ENCODE results near the gene PDP2. TPM values are rescaled to one million over a fixed set of nuclear protein-coding genes. Genes with fewer than 3 reads are reported as not detected.
"Not testable (repeated sequence)": the region's sequence is repeated elsewhere in the genome, so short reads cannot be mapped to it uniquely, and the experiment has no call there.

The PDP2 gene
- total RNA-seq, 2 experiments from 2014 or later: 24.2 to 26.9 TPM

DNA sequence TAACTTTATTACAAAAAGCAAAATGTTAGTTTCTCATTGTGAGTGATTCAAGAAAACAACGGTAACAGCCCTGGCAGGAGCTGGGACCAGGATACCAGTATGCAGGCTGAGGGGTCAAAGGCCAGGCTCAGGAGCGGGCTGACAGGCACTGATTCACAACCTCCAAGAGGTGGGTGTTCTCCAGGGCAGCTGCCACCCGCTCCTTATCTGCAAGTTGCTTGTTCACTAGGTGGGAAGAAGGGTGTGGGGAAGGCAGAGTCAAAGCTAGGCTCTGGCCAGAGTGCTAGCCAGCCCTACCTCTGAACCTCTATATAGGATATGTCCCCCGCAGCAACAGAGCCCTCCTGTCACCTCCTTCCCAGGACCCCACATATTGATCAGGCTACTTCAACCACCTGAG is 51.8 kb downstream of the PDP2 start:
- POLR2A ChIA-PET: interaction anchor here (1.7 to 2.2 kb wide), 2 partner anchors 38 to 51 kb away, joined by 9 read pairs; no protein-coding TSS in a partner anchor
- Mint-ChIP-seq H3K27ac (peak overlapping the region; percentile 98), H3K36me3 (ENCODE audit: low read depth) (peaks cover 35% of the 10 kb centered on the region), H3K4me3 (peak overlapping the region; percentile 99), H3K9me3 (ENCODE audit: insufficient read depth) (no peaks in the 10 kb centered on the region), H3K4me1 (ENCODE audit: low read depth) (peaks cover 53% of the 10 kb centered on the region), H3K27me3 (ENCODE audit: low read depth) (no peaks in the 10 kb centered on the region)
- ATAC-seq (no peak), DNase-seq (no peak)
- CTCF ChIA-PET: interaction anchor here (0.7 to 3.8 kb wide), 3 partner anchors 37 to 101 kb away, joined by 3 to 20 read pairs (median 7); partner anchors contain the start of gene NAE1

GRCh38 chr16:66933776-66934137 is 53.4 kb downstream of the PDP2 start:
- peaks cover 40% of the 10 kb centered on the region for H3K36me3 Mint-ChIP-seq (ENCODE audit: low read depth)
- H3K4me3 Mint-ChIP-seq: peak overlapping the region; percentile 99
- no peaks in the 10 kb centered on the region for H3K27me3 Mint-ChIP-seq (ENCODE audit: low read depth)
- H3K4me1 Mint-ChIP-seq (ENCODE audit: low read depth): peaks cover 49% of the 10 kb centered on the region
- peak overlapping the region; percentile 98 for H3K27ac Mint-ChIP-seq
- peak; percentile 40 for ATAC-seq
- DNase-seq: no peak
- ChIA-PET POLR2A (interaction anchor here (0.8 to 2.2 kb wide), 5 partner anchors 11 to 52 kb away, joined by 3 to 9 read pairs (median 8); no protein-coding TSS in a partner anchor), CTCF (interaction anchor here (1.2 to 3.8 kb wide), 4 partner anchors 10 to 221 kb away, joined by 3 to 20 read pairs (median 4); no protein-coding TSS in a partner anchor)
- H3K9me3 Mint-ChIP-seq (ENCODE audit: insufficient read depth): no peaks in the 10 kb centered on the region

DNA sequence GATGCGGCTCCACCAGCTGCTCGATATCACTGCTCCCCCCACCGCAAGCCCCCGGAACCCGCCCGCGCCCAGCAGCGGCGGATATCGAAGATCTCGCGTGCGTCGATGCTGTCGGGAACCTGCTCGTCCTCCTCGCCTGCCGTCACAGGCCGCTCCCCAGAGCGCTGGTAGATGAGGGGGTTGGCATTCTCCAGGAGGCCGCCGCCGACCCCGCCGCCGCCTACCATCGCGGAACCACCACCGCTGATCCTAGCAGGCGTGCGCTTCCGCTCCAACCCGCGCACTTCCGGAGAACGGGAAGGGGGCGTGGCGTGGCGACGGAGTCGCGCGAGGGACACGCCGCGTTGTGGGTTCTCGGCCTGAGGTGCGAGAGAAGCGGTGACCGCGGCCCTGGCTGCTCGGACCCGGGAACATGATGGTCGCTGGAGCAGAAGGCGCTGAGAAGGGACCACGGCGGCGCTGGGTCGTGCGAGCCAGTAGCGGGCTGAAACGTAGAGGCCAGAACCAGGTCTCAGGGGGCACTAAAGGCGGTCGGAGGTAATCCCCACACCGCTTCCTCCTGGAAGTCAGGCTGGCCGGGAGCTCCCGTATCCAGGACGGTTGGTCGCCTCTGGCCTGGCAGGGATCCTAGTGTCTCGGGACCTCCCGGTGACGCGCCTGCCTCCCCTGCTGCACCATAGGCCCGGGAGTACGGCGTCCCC is 54.0 kb downstream of the PDP2 start, which contains the start of gene CIAO2B:
TSS of gene CIAO2B (minus strand) at position 265 of the 701 bp plus-strand sequence. CDS start at position 227, 38 bp downstream.
- ChIA-PET POLR2A (interaction anchor here (0.6 to 2.2 kb wide), 5 partner anchors 10 to 591 kb away, joined by 3 to 9 read pairs (median 8); no protein-coding TSS in a partner anchor), CTCF (interaction anchor here (1.2 to 1.8 kb wide), 3 partner anchors 9 to 221 kb away, joined by 3 to 5 read pairs (median 3); no protein-coding TSS in a partner anchor)
- Mint-ChIP-seq H3K4me3 (peak within 1 kb of the TSS; percentile 99), H3K27ac (peak within 1 kb of the TSS; percentile 98), H3K36me3 (ENCODE audit: low read depth) (peaks cover 40% of the 10 kb centered on the region), H3K9me3 (ENCODE audit: insufficient read depth) (no peaks in the 10 kb centered on the region), H3K27me3 (ENCODE audit: low read depth) (no peaks in the 10 kb centered on the region), H3K4me1 (ENCODE audit: low read depth) (peaks cover 49% of the 10 kb centered on the region)
- ATAC-seq: peak; percentile 87
- peak; percentile 90 for DNase-seq

DNA sequence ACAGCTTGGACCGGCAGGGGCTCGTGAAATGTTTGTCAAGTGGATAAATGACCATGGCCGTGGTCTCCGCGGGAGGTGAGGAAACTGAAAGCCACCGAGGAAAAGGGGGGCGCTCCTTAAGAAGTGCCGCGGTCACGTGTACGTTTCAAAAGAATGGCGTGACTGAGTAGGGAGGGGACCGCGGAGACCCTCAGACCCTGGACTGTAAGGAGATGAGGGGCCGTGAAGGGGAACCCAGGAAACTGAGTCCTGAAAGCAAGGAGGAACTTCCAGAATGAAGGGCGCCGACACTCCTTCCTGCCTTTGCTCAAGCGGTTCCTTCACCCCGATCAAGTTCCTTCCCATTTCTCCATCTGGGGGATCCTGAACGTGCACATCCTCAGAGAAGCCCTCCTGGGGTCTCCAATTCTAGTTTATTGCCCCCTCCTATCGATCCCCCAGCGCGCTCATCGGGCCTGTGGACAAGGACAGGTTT is 54.6 kb downstream of the PDP2 start:
- ChIA-PET POLR2A (interaction anchor here (0.6 to 1.6 kb wide), 2 partner anchors 9 to 591 kb away, joined by 3 to 8 read pairs; no protein-coding TSS in a partner anchor), CTCF (interaction anchor here (1.2 to 1.3 kb wide), 2 partner anchors 9 to 220 kb away, joined by 3 read pairs; no protein-coding TSS in a partner anchor)
- Mint-ChIP-seq H3K27ac (peak overlapping the region; percentile 98), H3K36me3 (ENCODE audit: low read depth) (peaks cover 40% of the 10 kb centered on the region), H3K4me3 (peak overlapping the region; percentile 99), H3K4me1 (ENCODE audit: low read depth) (peaks cover 49% of the 10 kb centered on the region)
- not testable (repeated sequence) for ATAC-seq; H3K27me3 Mint-ChIP-seq (ENCODE audit: low read depth); DNase-seq; H3K9me3 Mint-ChIP-seq (ENCODE audit: insufficient read depth)

DNA sequence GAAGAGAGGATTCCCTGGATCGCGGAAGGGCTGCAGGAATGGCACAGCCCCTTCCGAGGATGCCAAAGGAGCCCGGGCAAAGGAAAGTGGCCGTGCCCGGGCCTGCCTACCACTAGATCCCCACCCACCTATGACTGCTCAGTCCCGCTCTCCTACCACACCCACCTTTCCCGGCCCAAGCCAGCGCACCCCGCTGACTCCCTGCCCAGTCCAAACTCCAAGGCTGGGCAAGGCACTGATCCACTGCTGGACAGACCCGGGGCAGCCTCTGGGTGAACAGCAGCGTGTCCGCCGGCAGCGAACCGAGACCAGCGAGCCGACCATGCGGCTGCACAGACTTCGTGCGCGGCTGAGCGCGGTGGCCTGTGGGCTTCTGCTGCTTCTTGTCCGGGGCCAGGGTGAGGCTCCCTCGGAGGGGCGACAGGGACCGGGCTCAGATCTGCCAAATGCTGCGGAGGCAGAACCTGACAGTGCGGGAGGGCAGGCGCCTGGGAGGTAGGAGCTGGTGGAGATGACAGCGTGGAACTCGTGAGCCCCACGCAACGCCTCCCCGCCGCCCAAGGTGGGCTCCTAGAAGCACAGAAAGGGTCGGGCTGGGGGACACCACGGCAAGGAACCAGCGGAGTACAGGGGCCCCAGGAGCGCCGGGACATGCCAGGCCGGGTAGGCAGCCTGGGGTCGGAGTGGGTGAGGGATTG is 55.1 kb downstream of the PDP2 start, which contains the start of gene CES2:
TSS of gene CES2 (plus strand) at position 203 of the 698 bp plus-strand sequence. CDS start at position 323, 120 bp downstream.
- POLR2A ChIA-PET: no interaction called here
- DNase-seq (no peak), ATAC-seq (no peak)
- Mint-ChIP-seq H3K9me3 (ENCODE audit: insufficient read depth) (no peaks in the 10 kb centered on the region), H3K4me1 (ENCODE audit: low read depth) (peaks cover 49% of the 10 kb centered on the region), H3K27ac (peak within 1 kb of the TSS; percentile 98), H3K4me3 (peak within 1 kb of the TSS; percentile 99), H3K27me3 (ENCODE audit: low read depth) (no peaks in the 10 kb centered on the region), H3K36me3 (ENCODE audit: low read depth) (peaks cover 35% of the 10 kb centered on the region)
- CTCF ChIA-PET: interaction anchor here (0.6 to 1.3 kb wide), 2 partner anchors 8 to 220 kb away, joined by 3 read pairs; no protein-coding TSS in a partner anchor

- no peak for DNase-seq
- H3K27ac Mint-ChIP-seq: peak overlapping the region; percentile 53
- peaks cover 49% of the 10 kb centered on the region for H3K4me1 Mint-ChIP-seq (ENCODE audit: low read depth)
- no peak for ATAC-seq
- H3K9me3 Mint-ChIP-seq (ENCODE audit: insufficient read depth): no peaks in the 10 kb centered on the region
- ChIA-PET POLR2A (interaction anchor here (0.7 kb wide), 1 partner anchor 56 kb away, joined by 3 read pairs; the partner anchor contains the start of gene PDP2), CTCF (interaction anchor here (0.6 to 1.2 kb wide), 3 partner anchors 11 to 219 kb away, joined by 3 to 4 read pairs (median 3); no protein-coding TSS in a partner anchor)
- H3K4me3 Mint-ChIP-seq: peak overlapping the region; percentile 99
- peaks cover 40% of the 10 kb centered on the region for H3K36me3 Mint-ChIP-seq (ENCODE audit: low read depth)
- H3K27me3 Mint-ChIP-seq (ENCODE audit: low read depth): no peaks in the 10 kb centered on the region
These were observed 56.1 kb downstream of the PDP2 start for GRCh38 chr16:66936462-66936861.

DNA sequence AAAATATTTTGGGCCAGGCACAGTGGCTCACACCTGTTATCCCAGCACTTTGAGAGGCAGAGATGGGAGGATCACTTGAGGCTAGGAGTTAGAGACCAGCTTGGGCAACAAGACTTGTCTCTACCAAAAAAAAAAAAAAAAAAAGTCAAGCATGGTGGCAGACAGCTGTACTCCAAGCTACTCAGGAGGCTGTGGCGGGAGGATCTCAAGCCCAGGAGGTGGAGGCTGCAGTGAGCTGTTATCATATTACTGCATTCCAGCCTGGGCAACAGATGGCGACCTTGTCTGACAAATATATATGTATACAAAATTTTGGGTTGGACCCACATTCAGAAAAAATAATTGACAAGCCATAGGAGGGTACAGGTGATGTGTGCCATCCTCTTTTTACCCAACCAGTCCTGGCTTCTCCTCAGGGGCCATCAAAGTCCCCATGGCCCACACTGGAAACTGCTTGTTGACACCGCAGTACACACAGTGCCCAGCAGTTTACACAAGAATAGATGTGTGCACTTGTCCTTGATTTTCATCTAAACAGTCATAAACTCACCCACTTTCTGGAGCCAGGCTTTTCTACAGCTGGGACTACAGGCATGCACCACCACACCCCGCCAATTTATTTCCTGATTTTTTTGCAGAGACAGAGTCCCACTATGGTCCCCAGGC is 56.7 kb downstream of the PDP2 start:
- POLR2A ChIA-PET: interaction anchor here (0.7 to 0.8 kb wide), 2 partner anchors 34 to 57 kb away, joined by 3 read pairs; partner anchors contain the start of gene PDP2
- DNase-seq (no peak), ATAC-seq (no peak)
- Mint-ChIP-seq H3K9me3 (ENCODE audit: insufficient read depth) (no peaks in the 10 kb centered on the region), H3K27me3 (ENCODE audit: low read depth) (no peaks in the 10 kb centered on the region), H3K36me3 (ENCODE audit: low read depth) (peaks cover 43% of the 10 kb centered on the region), H3K4me3 (peak overlapping the region; percentile 26), H3K4me1 (ENCODE audit: low read depth) (peaks cover 48% of the 10 kb centered on the region), H3K27ac (peak overlapping the region; percentile 53)
- CTCF ChIA-PET: interaction anchor here (0.6 to 1.2 kb wide), 5 partner anchors 8 to 218 kb away, joined by 3 to 4 read pairs (median 3); no protein-coding TSS in a partner anchor

DNA sequence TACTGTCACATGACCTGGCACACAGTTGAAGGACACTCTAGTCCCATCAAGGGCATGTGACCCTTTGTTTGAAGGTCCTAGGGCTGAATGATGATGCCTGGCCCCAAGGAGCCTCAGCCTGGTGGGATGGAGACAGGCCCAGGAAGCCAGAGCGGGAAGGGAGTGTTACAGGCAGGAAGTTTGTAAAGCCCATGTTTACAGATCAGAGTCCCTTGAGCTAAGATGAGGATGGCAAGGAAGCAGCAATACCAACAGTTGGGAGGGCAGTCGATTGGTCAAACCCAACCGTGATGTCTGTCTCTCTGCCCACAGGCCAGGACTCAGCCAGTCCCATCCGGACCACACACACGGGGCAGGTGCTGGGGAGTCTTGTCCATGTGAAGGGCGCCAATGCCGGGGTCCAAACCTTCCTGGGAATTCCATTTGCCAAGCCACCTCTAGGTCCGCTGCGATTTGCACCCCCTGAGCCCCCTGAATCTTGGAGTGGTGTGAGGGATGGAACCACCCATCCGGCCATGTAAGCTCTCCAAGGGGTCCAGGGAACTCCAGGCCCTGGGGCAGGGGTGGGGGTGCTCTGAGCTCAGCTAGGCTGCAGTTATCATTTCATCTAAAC is 57.5 kb downstream of the PDP2 start:
- H3K36me3 Mint-ChIP-seq (ENCODE audit: low read depth): peaks cover 44% of the 10 kb centered on the region
- H3K27me3 Mint-ChIP-seq (ENCODE audit: low read depth): no peaks in the 10 kb centered on the region
- no peak for DNase-seq
- ChIA-PET CTCF (interaction anchor here (1.0 to 1.3 kb wide), 4 partner anchors 9 to 199 kb away, joined by 3 to 4 read pairs (median 3); no protein-coding TSS in a partner anchor), POLR2A (interaction anchor here (0.8 kb wide), 1 partner anchor 35 kb away, joined by 3 read pairs; no protein-coding TSS in a partner anchor)
- no peaks in the 10 kb centered on the region for H3K9me3 Mint-ChIP-seq (ENCODE audit: insufficient read depth)
- H3K4me3 Mint-ChIP-seq: no peak overlapping the region
- no peak for ATAC-seq
- peak overlapping the region; percentile 23 for H3K27ac Mint-ChIP-seq
- peaks cover 40% of the 10 kb centered on the region for H3K4me1 Mint-ChIP-seq (ENCODE audit: low read depth)

GRCh38 chr16:66939366-66939765 is 59.1 kb downstream of the PDP2 start:
- Mint-ChIP-seq H3K9me3 (ENCODE audit: insufficient read depth) (no peaks in the 10 kb centered on the region), H3K27ac (no peak overlapping the region), H3K4me1 (ENCODE audit: low read depth) (peaks cover 26% of the 10 kb centered on the region), H3K27me3 (ENCODE audit: low read depth) (no peaks in the 10 kb centered on the region), H3K4me3 (no peak overlapping the region), H3K36me3 (ENCODE audit: low read depth) (peaks cover 33% of the 10 kb centered on the region)
- ATAC-seq: no peak
- no peak for DNase-seq
- POLR2A ChIA-PET: no interaction called here
- CTCF ChIA-PET: no interaction called here

DNA sequence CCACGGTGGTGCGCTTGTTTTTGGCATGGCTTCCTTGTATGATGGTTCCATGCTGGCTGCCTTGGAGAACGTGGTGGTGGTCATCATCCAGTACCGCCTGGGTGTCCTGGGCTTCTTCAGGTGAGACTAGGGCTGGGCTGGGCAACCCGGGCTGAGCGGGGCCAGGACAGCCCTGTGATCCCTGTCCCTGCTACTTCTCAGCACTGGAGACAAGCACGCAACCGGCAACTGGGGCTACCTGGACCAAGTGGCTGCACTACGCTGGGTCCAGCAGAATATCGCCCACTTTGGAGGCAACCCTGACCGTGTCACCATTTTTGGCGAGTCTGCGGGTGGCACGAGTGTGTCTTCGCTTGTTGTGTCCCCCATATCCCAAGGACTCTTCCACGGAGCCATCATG is 59.9 kb downstream of the PDP2 start:
- CTCF ChIA-PET: no interaction called here
- Mint-ChIP-seq H3K27me3 (ENCODE audit: low read depth) (no peaks in the 10 kb centered on the region), H3K27ac (no peak overlapping the region)

More for the DNA sequence above, 59.9 kb downstream of the PDP2 start:
- POLR2A ChIA-PET: no interaction called here
- ATAC-seq (no peak), DNase-seq (no peak)
- Mint-ChIP-seq H3K4me1 (ENCODE audit: low read depth) (peaks cover 23% of the 10 kb centered on the region), H3K36me3 (ENCODE audit: low read depth) (peaks cover 30% of the 10 kb centered on the region), H3K9me3 (ENCODE audit: insufficient read depth) (no peaks in the 10 kb centered on the region), H3K4me3 (no peak overlapping the region)
